Stimulated activated naive B cell treated with anti-CD40 and anti-IgM and Interleukin-4, amounts not matched to agents 10 μg/mL and 1 μg/mL and 100 μg/mL, for 72 hours (primary cell): ENCODE results near the gene OTUD1.

Source experiments
- ATAC-seq, 2 donors: fragments of 150-1000 bp; cut with Tn5 transposase; replicated peaks; 2 replicates each; pipeline ENCODE4 v1.10.0; 2021; ENCODE audit warnings: moderate library complexity in 1 of 2
- DNase-seq: peaks from one replicate; pipeline ENCODE4 v3.0.0; 2021
- H3K27ac Mint-ChIP-seq: one replicate; pipeline ENCODE4 v1.8.0; 2022; ENCODE audit warnings: mild to moderate bottlenecking, mixed read lengths
- H3K27me3 Mint-ChIP-seq, 2 donors: one replicate each; pipeline ENCODE4 v1.8.0; 2022; ENCODE audit warnings: mixed read lengths in 2 of 2
- H3K36me3 Mint-ChIP-seq, 2 donors: one replicate each; pipeline ENCODE4 v1.8.0; 2022; ENCODE audit warnings: mixed read lengths in 2 of 2, mild to moderate bottlenecking in 1 of 2
- H3K4me1 Mint-ChIP-seq, 2 donors: one replicate each; pipeline ENCODE4 v1.8.0; 2022; ENCODE audit warnings: mixed read lengths in 2 of 2, mild to moderate bottlenecking in 1 of 2
- H3K4me3 Mint-ChIP-seq, 2 donors: one replicate each; pipeline ENCODE4 v1.8.0; 2022; ENCODE audit warnings: mild to moderate bottlenecking in 2 of 2, mixed read lengths in 2 of 2, moderate library complexity in 1 of 2
- H3K9me3 Mint-ChIP-seq, 2 donors: one replicate each; pipeline ENCODE4 v1.8.0; 2022; ENCODE audit warnings: mixed read lengths in 2 of 2, mild to moderate bottlenecking in 1 of 2

Gene OTUD1

GRCh38 chr10:23437963-23438546 lies 820 bp upstream of the OTUD1 start:
- Mint-ChIP-seq H3K27ac (peak overlapping the region; percentile 92), H3K4me3 (peak overlapping the region; percentile 82 to 87), H3K4me1 (peaks cover 7 to 38% of the 10 kb centered on the region in 2 donors), H3K27me3 (no peaks in the 10 kb centered on the region), H3K36me3 (peaks cover 25 to 29% of the 10 kb centered on the region in 2 donors), H3K9me3 (peaks cover under 1 to 4% of the 10 kb centered on the region in 2 donors)
- ATAC-seq: no peak
- DNase-seq: no peak

- H3K27ac Mint-ChIP-seq: peak overlapping the region; percentile 37
- ATAC-seq: peak; percentile 0 to 1
- no peaks in the 10 kb centered on the region for H3K27me3 Mint-ChIP-seq
- no peak for DNase-seq
- H3K4me3 Mint-ChIP-seq: peak overlapping the region; percentile 93 to 97
- peaks cover 3 to 38% of the 10 kb centered on the region in 2 donors for H3K4me1 Mint-ChIP-seq
- peaks cover 31 to 37% of the 10 kb centered on the region in 2 donors for H3K36me3 Mint-ChIP-seq
- peaks cover 0 to 4% of the 10 kb centered on the region in 2 donors for H3K9me3 Mint-ChIP-seq
Measured at GRCh38 chr10:23439452-23439960, 631 bp downstream of the OTUD1 start.

DNA sequence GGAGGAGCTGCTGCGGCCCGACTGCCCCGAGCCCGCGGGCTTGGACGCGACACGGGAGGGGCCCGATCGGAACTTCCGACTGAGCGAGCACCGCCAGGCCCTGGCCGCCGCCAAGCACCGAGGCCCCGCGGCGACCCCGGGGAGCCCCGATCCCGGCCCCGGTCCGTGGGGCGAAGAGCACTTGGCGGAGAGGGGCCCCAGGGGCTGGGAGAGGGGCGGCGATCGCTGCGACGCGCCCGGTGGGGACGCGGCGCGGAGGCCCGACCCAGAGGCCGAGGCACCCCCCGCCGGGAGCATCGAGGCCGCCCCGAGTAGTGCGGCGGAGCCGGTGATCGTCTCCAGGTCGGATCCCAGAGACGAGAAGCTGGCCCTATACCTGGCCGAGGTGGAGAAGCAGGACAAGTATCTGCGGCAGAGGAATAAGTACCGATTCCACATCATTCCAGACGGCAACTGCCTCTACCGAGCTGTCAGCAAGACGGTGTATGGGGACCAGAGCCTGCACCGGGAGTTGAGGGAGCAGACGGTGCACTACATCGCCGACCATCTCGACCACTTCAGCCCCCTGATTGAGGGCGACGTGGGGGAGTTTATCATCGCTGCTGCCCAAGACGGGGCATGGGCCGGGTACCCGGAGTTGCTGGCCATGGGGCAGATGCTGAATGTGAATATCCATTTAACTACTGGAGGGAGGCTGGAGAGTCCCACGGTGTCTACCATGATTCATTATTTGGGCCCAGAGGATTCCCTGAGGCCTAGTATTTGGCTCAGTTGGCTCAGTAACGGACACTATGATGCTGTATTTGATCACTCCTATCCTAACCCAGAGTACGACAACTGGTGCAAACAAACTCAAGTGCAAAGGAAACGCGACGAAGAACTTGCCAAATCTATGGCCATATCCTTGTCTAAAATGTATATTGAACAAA lies 1.4 kb downstream of the OTUD1 start:
- peaks cover 31 to 41% of the 10 kb centered on the region in 2 donors for H3K36me3 Mint-ChIP-seq
- peak; percentile 1 to 2 for ATAC-seq
- no peak for DNase-seq
- peaks cover 0 to 43% of the 10 kb centered on the region in 2 donors for H3K4me1 Mint-ChIP-seq
- H3K27me3 Mint-ChIP-seq: no peaks in the 10 kb centered on the region
- H3K4me3 Mint-ChIP-seq: peak overlapping the region; percentile 93 to 97
- H3K9me3 Mint-ChIP-seq: peaks cover 0 to 3% of the 10 kb centered on the region in 2 donors
- peak overlapping the region; percentile 91 for H3K27ac Mint-ChIP-seq

DNA sequence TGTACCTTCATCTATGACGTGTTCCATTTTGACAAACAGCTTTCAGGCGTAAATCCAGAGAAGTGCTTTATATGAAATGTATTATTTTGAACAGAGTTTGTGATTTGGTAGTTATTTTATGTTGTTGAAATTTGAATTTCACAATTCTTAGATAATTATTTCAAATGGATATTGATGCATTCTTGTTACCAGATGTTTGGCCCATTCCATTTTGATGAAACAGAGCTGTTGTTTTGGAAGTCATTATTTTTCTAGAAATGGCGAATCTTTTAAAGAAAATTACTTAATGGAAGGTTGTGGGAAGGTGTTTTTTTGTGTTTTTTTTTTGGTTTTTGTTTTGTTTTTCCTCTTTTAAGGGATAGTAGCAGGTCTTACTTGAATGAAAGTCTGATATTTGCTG lies 2.4 kb downstream of the OTUD1 start:
- Mint-ChIP-seq H3K4me1 (peaks cover 3 to 51% of the 10 kb centered on the region in 2 donors), H3K4me3 (peak overlapping the region; percentile 93 to 97), H3K9me3 (no peaks in the 10 kb centered on the region), H3K27me3 (no peaks in the 10 kb centered on the region), H3K27ac (peak overlapping the region; percentile 91), H3K36me3 (peaks cover 37 to 48% of the 10 kb centered on the region in 2 donors)
- DNase-seq (no peak), ATAC-seq (no peak)

- Mint-ChIP-seq H3K9me3 (peaks cover 0 to 4% of the 10 kb centered on the region in 2 donors), H3K4me1 (peaks cover 8 to 51% of the 10 kb centered on the region in 2 donors), H3K4me3 (peak overlapping the region; percentile 93 to 97), H3K27me3 (no peaks in the 10 kb centered on the region), H3K27ac (peak overlapping the region; percentile 85), H3K36me3 (peaks cover 42 to 55% of the 10 kb centered on the region in 2 donors)
- no peak for ATAC-seq
- DNase-seq: no peak
Measured at GRCh38 chr10:23442936-23443335, 4.1 kb downstream of the OTUD1 start.

DNA sequence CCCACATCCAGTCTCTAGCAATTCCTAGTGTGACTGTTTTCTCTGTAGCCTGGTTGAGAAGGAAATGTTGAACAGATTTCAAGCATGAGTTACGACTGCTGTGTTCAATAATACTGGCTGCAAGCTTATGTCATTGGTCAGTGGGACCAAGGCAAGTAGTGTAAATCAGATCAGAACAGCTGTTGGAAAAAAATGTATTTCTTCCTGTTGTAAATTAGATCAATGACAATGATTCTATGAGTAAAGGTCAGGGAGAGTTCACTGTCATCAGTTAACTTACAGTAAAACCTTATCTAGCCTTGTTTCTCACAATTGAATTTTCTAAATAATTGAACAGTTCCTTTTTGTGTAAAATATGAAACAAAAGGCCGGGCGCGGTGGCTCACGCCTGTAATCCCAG lies 6.7 kb downstream of the OTUD1 start:
- peaks cover 25 to 70% of the 10 kb centered on the region in 2 donors for H3K4me1 Mint-ChIP-seq
- peak overlapping the region; percentile 81 for H3K27ac Mint-ChIP-seq
- DNase-seq (no peak), ATAC-seq (no peak)
- H3K9me3 Mint-ChIP-seq: peaks cover 0 to 4% of the 10 kb centered on the region in 2 donors
- peaks cover 47 to 75% of the 10 kb centered on the region in 2 donors for H3K36me3 Mint-ChIP-seq
- peak overlapping the region; percentile 36 to 39 for H3K4me3 Mint-ChIP-seq
- no peaks in the 10 kb centered on the region for H3K27me3 Mint-ChIP-seq

DNA sequence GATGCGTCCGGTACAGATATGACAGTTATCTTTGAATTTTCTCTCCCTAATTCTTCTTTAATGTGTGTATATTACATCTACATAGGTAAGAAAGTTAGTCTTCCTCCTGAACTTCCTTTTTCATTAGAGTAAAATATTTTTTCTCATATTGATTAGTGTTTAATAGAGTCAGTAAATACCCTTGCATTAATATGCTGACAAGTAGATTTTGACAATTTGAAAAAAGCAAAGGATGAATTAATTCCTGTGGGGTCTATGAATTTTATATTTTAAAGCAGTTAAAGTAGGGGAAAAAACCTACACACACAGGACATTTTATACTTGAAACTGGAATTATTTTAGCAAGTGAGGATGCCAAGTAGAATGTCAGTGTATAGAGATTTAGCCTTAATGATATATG lies 9.4 kb downstream of the OTUD1 start:
- H3K36me3 Mint-ChIP-seq: peaks cover 34 to 64% of the 10 kb centered on the region in 2 donors
- no peak for ATAC-seq
- peaks cover 38 to 82% of the 10 kb centered on the region in 2 donors for H3K4me1 Mint-ChIP-seq
- H3K9me3 Mint-ChIP-seq: peaks cover 0 to 4% of the 10 kb centered on the region in 2 donors
- DNase-seq: no peak
- H3K4me3 Mint-ChIP-seq: peak overlapping the region in 1 of 2 donors; percentile 30
- no peaks in the 10 kb centered on the region for H3K27me3 Mint-ChIP-seq
- H3K27ac Mint-ChIP-seq: peak overlapping the region; percentile 92

DNA sequence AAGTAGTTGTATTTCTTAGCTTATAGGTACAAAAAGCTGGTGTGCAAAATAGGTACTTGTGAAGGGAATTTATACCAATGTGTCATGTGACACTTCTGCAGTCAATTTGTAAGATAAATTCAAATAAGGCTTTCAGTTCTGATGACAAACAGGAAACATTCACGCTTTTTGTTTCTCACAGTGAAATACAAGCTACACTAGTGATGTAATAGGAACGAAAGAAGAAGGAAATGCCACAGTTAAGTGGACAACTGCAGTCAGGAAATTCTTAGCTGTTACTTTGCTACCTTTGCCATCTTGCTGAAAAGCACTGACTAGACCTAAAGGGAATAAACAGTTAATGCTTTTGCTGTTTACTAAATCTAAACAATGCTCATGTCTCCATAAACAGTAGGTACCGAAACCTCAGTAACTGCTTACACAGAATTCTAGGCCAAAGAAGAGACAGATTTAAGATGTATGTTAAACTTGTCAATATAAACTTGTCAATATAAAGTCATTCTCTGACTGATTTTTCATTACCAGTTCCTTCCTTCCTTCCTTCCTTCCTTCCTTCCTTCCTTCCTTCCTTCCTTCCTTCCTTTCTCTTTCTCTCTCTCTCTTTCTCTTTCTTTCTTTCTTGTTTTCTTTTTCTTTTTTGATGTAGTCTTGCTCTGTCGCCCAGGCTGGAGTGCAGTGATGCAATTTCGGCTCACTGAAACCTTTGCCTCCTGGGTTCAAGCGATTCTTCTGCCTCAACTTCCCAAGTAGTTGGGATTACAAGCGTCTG lies 10.1 kb downstream of the OTUD1 start:
- Mint-ChIP-seq H3K4me1 (peaks cover 42 to 82% of the 10 kb centered on the region in 2 donors), H3K36me3 (peaks cover 31 to 62% of the 10 kb centered on the region in 2 donors), H3K9me3 (peaks cover 0 to 4% of the 10 kb centered on the region in 2 donors), H3K27me3 (no peaks in the 10 kb centered on the region), H3K27ac (peak overlapping the region; percentile 92), H3K4me3 (peak overlapping the region; percentile 60 to 64)
- DNase-seq (no peak), ATAC-seq (peak; percentile 68 to 74)

DNA sequence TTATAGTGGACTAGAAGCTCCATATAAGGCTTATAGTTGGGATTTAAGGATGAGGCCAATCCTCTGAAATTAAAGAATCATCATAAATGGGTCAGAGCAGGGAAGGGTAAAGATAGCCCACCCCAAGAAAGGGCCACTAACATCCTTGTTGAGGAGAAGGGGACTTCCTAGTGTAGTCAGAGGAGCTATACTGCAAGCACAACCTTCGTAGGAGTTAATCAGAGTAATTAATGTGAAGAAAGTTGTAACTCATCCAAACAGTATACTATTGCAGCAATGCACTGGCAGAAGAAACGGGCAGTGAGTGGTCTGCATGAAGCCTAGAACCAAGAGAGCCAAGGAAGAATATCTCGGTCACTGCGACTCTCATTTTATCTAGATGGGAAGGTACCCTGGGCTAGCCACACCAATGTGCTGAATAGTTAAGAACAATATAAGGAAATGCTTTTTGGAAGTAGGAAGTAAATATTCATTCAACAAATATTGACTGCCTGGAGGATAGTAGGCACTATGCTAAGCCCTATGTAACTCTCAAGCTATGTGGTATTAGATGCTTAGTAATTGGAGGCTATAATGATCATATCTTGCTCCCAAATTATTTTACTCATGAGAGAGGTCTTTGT lies 13.3 kb downstream of the OTUD1 start:
- H3K4me1 Mint-ChIP-seq: peaks cover 43 to 84% of the 10 kb centered on the region in 2 donors
- DNase-seq (no peak), ATAC-seq (peak; percentile 52 to 60)
- peak overlapping the region; percentile 13 to 63 for H3K4me3 Mint-ChIP-seq
- H3K9me3 Mint-ChIP-seq: no peaks in the 10 kb centered on the region
- peak overlapping the region; percentile 98 for H3K27ac Mint-ChIP-seq
- peaks cover 18 to 49% of the 10 kb centered on the region in 2 donors for H3K36me3 Mint-ChIP-seq
- no peaks in the 10 kb centered on the region for H3K27me3 Mint-ChIP-seq

GRCh38 chr10:23453465-23453864 lies 14.6 kb downstream of the OTUD1 start:
- peaks cover 0 to 2% of the 10 kb centered on the region in 2 donors for H3K9me3 Mint-ChIP-seq
- DNase-seq (no peak), ATAC-seq (no peak)

DNA sequence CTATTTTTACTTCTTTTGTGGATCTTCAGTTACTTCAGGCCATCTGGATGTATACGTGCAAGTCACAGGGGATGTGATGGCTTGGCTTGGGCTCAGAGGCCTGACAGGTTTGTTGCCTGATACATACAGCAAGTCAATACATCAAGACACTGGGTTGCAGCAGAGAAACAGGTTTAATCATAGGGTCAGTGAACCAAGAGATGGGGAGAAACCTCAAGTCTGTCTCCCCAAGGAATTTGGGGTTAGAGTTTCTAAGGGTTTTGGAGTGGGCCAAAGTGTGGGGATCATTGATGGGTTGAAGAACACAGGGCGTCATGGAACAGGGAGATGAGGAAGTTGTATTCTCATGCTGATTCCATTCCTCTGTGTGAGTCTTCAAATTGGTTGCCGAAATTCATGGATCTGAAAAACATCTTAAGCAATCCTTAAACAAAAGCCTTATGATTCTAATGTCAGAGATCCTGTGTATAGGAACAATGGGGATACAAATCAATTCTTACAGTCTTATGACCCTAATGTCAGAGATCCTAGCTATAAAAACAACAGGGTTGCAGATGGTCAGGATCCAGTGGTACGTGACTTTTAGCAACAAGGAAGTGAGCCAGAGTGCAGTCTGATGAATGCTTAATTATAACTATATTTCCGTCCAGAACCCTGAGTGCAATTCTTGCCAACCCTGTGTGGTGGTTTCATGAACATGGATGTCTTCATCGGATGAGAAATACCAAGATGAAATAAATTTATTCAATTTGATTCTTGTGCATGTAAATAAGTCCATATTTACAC lies 18.9 kb downstream of the OTUD1 start:
- no peaks in the 10 kb centered on the region for H3K27me3 Mint-ChIP-seq
- peak; percentile 76 to 77 for ATAC-seq
- H3K9me3 Mint-ChIP-seq: peaks cover 0 to 3% of the 10 kb centered on the region in 2 donors
- no peak for DNase-seq
- H3K4me3 Mint-ChIP-seq: peak overlapping the region in 1 of 2 donors; percentile 13
- H3K4me1 Mint-ChIP-seq: peaks cover 41 to 79% of the 10 kb centered on the region in 2 donors
- H3K36me3 Mint-ChIP-seq: peaks cover 0 to 23% of the 10 kb centered on the region in 2 donors
- peak overlapping the region; percentile 89 for H3K27ac Mint-ChIP-seq

More at GRCh38 chr10:23453465-23453864, 14.6 kb downstream of the OTUD1 start:
- peaks cover 52 to 84% of the 10 kb centered on the region in 2 donors for H3K4me1 Mint-ChIP-seq
- H3K27ac Mint-ChIP-seq: peak overlapping the region; percentile 56
- H3K4me3 Mint-ChIP-seq: no peak overlapping the region
- peaks cover 18 to 46% of the 10 kb centered on the region in 2 donors for H3K36me3 Mint-ChIP-seq
- H3K27me3 Mint-ChIP-seq: no peaks in the 10 kb centered on the region

GRCh38 chr10:23459308-23459939 lies 20.5 kb downstream of the OTUD1 start:
- Mint-ChIP-seq H3K27me3 (no peaks in the 10 kb centered on the region), H3K9me3 (peaks cover 0 to 3% of the 10 kb centered on the region in 2 donors), H3K27ac (peak overlapping the region; percentile 43), H3K4me1 (peaks cover 37 to 73% of the 10 kb centered on the region in 2 donors), H3K36me3 (peaks cover 0 to 23% of the 10 kb centered on the region in 2 donors), H3K4me3 (no peak overlapping the region)
- ATAC-seq (no peak), DNase-seq (no peak)
